Vagina (tissue), 2 donors: ENCODE data around the gene RRM2.

Experiments
- POLR2A ChIP-seq, 2 donors: fragments of 450-650 bp; IDR thresholded peaks; one replicate each; pipeline ENCODE4 v1.6.1; 2017; ENCODE audit warnings: antibody characterized with exemption in 2 of 2, mild to moderate bottlenecking in 2 of 2, moderate library complexity in 2 of 2
- POLR2AphosphoS5 ChIP-seq, 2 donors: sonication (generic); formaldehyde crosslinking; IDR thresholded peaks; one replicate each; pipeline ENCODE4 v1.9.0; 2017; ENCODE audit warnings: antibody characterized with exemption in 2 of 2, mild to moderate bottlenecking in 2 of 2, low read depth in 1 of 2; ENCODE audit not compliant: insufficient read depth in 1 of 2
- TF ChIP-seq, protein P1 (sequence below), 3 experiments: fragments of 450-650 bp in 2 of 3; fragments of 200-600 bp in 1 of 3; sonication (generic) in 1 of 3; IDR thresholded peaks; one replicate each; pipeline ENCODE4 v1.5.1; 2017 to 2019; ENCODE audit warnings: antibody characterized with exemption in 3 of 3, mild to moderate bottlenecking in 2 of 3, moderate library complexity in 2 of 3

DNA sequence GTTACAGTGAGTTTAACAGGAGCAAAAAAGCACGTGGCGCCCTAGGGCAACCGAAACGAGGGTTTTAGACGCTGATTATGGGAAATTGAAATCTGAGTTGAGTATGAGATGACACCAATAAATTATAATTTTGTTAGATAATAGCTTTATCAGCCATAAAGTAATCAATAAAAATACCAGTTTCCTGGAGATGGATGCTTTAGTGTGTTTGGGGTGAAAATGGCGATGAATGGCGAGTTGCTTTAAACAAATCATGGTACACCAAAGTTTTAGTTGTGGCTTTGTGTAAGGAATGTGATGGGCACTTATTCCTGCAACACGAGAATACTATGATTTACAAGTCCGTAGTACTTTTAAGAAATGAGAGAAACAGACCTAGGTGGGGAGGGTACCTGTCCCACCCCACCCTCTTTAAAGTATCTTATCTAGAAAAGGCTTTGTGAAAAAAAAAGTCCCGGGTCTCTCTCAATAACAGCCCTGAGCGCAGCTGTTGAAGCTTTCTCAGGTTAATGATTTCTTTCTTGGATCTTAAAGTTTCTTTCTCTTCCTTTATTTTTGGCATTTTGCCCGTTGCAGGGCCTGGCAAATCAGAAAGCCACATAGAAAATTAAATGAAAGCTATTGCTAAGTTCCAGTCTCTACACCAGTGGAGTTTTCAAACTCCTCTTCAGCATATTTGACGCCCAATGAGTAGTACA lies 1.5 kb upstream of the RRM2 start:
- TF ChIP-seq, protein P1, sequence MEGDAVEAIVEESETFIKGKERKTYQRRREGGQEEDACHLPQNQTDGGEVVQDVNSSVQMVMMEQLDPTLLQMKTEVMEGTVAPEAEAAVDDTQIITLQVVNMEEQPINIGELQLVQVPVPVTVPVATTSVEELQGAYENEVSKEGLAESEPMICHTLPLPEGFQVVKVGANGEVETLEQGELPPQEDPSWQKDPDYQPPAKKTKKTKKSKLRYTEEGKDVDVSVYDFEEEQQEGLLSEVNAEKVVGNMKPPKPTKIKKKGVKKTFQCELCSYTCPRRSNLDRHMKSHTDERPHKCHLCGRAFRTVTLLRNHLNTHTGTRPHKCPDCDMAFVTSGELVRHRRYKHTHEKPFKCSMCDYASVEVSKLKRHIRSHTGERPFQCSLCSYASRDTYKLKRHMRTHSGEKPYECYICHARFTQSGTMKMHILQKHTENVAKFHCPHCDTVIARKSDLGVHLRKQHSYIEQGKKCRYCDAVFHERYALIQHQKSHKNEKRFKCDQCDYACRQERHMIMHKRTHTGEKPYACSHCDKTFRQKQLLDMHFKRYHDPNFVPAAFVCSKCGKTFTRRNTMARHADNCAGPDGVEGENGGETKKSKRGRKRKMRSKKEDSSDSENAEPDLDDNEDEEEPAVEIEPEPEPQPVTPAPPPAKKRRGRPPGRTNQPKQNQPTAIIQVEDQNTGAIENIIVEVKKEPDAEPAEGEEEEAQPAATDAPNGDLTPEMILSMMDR (IDR thresholded peaks at IDR 0.05) = no peak
- no peak for TF ChIP-seq POLR2A (IDR thresholded peaks at IDR 0.05)
- TF ChIP-seq POLR2AphosphoS5 (IDR thresholded peaks at IDR 0.05; ENCODE audit: insufficient read depth in 1 of 2, low read depth in 1 of 2) = no peak
